Middle frontal gyrus (tissue), 1 donor: ENCODE data around the gene SNTG2.
"Not testable (repeated sequence)": the region's sequence is repeated elsewhere in the genome, so short reads cannot be mapped to it uniquely, and the experiment has no call there.

Experiments
- DNase-seq: peaks from one replicate; pipeline ENCODE4 v3.0.0-alpha.2; 2015; ENCODE audit warnings: low spot score; ENCODE audit errors: extremely low spot score

SNTG2 gene

GRCh38 chr2:1173528-1173927 is 222.9 kb downstream of the SNTG2 start:
- DNase-seq: no peak

GRCh38 chr2:1181893-1182292 is 231.2 kb downstream of the SNTG2 start:
- DNase-seq: no peak

GRCh38 chr2:1183300-1183699 is 232.7 kb downstream of the SNTG2 start:
- no peak for DNase-seq

- no peak for DNase-seq
Observed at GRCh38 chr2:1186421-1186820, 235.8 kb downstream of the SNTG2 start.

- no peak for DNase-seq
Observed at GRCh38 chr2:1187189-1187588, 236.5 kb downstream of the SNTG2 start.

GRCh38 chr2:1192121-1192520 is 241.5 kb downstream of the SNTG2 start:
- DNase-seq: no peak

- no peak for DNase-seq
Observed at GRCh38 chr2:1193801-1194200, 243.2 kb downstream of the SNTG2 start.

- no peak for DNase-seq
Observed at GRCh38 chr2:1203772-1204171, 253.1 kb downstream of the SNTG2 start.

- no peak for DNase-seq
Observed at GRCh38 chr2:1205853-1206252, 255.2 kb downstream of the SNTG2 start.

- DNase-seq: no peak
Observed at GRCh38 chr2:1207962-1208510, 257.4 kb downstream of the SNTG2 start.

- DNase-seq: no peak
Observed at GRCh38 chr2:1208522-1208921, 257.9 kb downstream of the SNTG2 start.

GRCh38 chr2:1209246-1209645 is 258.6 kb downstream of the SNTG2 start:
- DNase-seq: no peak

- DNase-seq: no peak
Observed at GRCh38 chr2:1209761-1210160, 259.1 kb downstream of the SNTG2 start.

GRCh38 chr2:1210352-1210751 is 259.7 kb downstream of the SNTG2 start:
- no peak for DNase-seq

- DNase-seq: no peak
Observed at GRCh38 chr2:1219901-1220573, 269.4 kb downstream of the SNTG2 start.

- DNase-seq: no peak
Observed at GRCh38 chr2:1222056-1222455, 271.4 kb downstream of the SNTG2 start.

GRCh38 chr2:1223791-1224190 is 273.1 kb downstream of the SNTG2 start:
- no peak for DNase-seq

GRCh38 chr2:1224901-1225300 is 274.3 kb downstream of the SNTG2 start:
- DNase-seq: no peak

GRCh38 chr2:1226766-1227165 is 276.1 kb downstream of the SNTG2 start:
- no peak for DNase-seq

- DNase-seq: no peak
Observed at GRCh38 chr2:1227274-1227900, 276.7 kb downstream of the SNTG2 start.

GRCh38 chr2:1229596-1229995 is 278.9 kb downstream of the SNTG2 start:
- not testable (repeated sequence) for DNase-seq

- no peak for DNase-seq
Observed at GRCh38 chr2:1230155-1230893, 279.7 kb downstream of the SNTG2 start.
